ENCODE results near the gene PSMF1. TPM values are rescaled to one million over a fixed set of nuclear protein-coding genes. Genes with fewer than 3 reads are reported as not detected.

Gene PSMF1
- total RNA-seq, 4 donors from 2014 or later: 70.0 to 111 (median 89.0) TPM

- no peak for DNase-seq
- H3K4me1 ChIP-seq: no peaks in the 10 kb centered on the region
- 97% methylated on average over 9 to 10 of the region's 10 CpGs for WGBS, 2 donors
- no peak overlapping the region for H3K4me3 ChIP-seq
- no peaks in the 10 kb centered on the region for H3K27me3 ChIP-seq
- TF ChIP-seq POLR2A (IDR thresholded peaks at IDR 0.05) (no peak), CTCF (IDR thresholded peaks at IDR 0.05) (no peak)
- intact Hi-C loops (cut with DNase I): no loop called here
- H3K9me3 ChIP-seq: no peaks in the 10 kb centered on the region
- peaks cover 7 to 85% (median 27%) of the 10 kb centered on the region in 3 donors for H3K36me3 ChIP-seq
- no peak overlapping the region for H3K27ac ChIP-seq
Measured at GRCh38 chr20:1160496-1160895, 42.1 kb downstream of the PSMF1 start.

- H3K36me3 ChIP-seq: peaks cover 7 to 85% (median 27%) of the 10 kb centered on the region in 3 donors
- 97% methylated on average over 9 of the region's 12 CpGs; no CpG with 5 or more reads in 1 of the 2 donors for WGBS, 2 donors
Measured at GRCh38 chr20:1160991-1161390, 42.6 kb downstream of the PSMF1 start.

GRCh38 chr20:1163105-1163504, 44.7 kb downstream of the PSMF1 start:
- DNase-seq: no peak
- Histone ChIP-seq H3K27me3 (no peaks in the 10 kb centered on the region), H3K4me1 (no peaks in the 10 kb centered on the region), H3K36me3 (peaks cover 7 to 95% (median 30%) of the 10 kb centered on the region in 3 donors), H3K4me3 (no peak overlapping the region), H3K9me3 (no peaks in the 10 kb centered on the region), H3K27ac (no peak overlapping the region)
- intact Hi-C loops (cut with DNase I): no loop called here
- TF ChIP-seq POLR2A (IDR thresholded peaks at IDR 0.05) (no peak), CTCF (IDR thresholded peaks at IDR 0.05) (no peak)
- 86 to 97% methylated on average over 3 to 5 of the region's 6 CpGs for WGBS, 2 donors

More at GRCh38 chr20:1160991-1161390, 42.6 kb downstream of the PSMF1 start:
- H3K4me3 ChIP-seq: no peak overlapping the region
- TF ChIP-seq POLR2A (IDR thresholded peaks at IDR 0.05): no peak
- no peak for TF ChIP-seq CTCF (IDR thresholded peaks at IDR 0.05)
- H3K9me3 ChIP-seq: no peaks in the 10 kb centered on the region
- no peaks in the 10 kb centered on the region for H3K27me3 ChIP-seq
- intact Hi-C loops (cut with DNase I): no loop called here
- no peaks in the 10 kb centered on the region for H3K4me1 ChIP-seq
- H3K27ac ChIP-seq: no peak overlapping the region
- DNase-seq: no peak

- peaks cover 9 to 98% (median 35%) of the 10 kb centered on the region in 3 donors for H3K36me3 ChIP-seq
- no peak overlapping the region for H3K4me3 ChIP-seq
- H3K9me3 ChIP-seq: no peaks in the 10 kb centered on the region
- no peak overlapping the region for H3K27ac ChIP-seq
- no peak for TF ChIP-seq POLR2A (IDR thresholded peaks at IDR 0.05)
- no peak for TF ChIP-seq CTCF (IDR thresholded peaks at IDR 0.05)
- intact Hi-C loops (cut with DNase I): no loop called here
- WGBS, 2 donors: 38 to 100% methylated on average over 1 to 2 of the region's 2 CpGs
- H3K27me3 ChIP-seq: no peaks in the 10 kb centered on the region
- H3K4me1 ChIP-seq: no peaks in the 10 kb centered on the region
- DNase-seq: no peak
Measured at GRCh38 chr20:1163653-1164052, 45.3 kb downstream of the PSMF1 start.

- intact Hi-C loops (cut with DNase I): no loop called here
- no peak for DNase-seq
- 77 to 98% methylated on average over 4 to 7 of the region's 7 CpGs for WGBS, 2 donors
- Histone ChIP-seq H3K27me3 (no peaks in the 10 kb centered on the region), H3K36me3 (peaks cover 11 to 100% (median 46%) of the 10 kb centered on the region in 3 donors), H3K4me1 (no peaks in the 10 kb centered on the region), H3K27ac (no peak overlapping the region), H3K4me3 (no peak overlapping the region), H3K9me3 (no peaks in the 10 kb centered on the region)
- TF ChIP-seq POLR2A (IDR thresholded peaks at IDR 0.05) (no peak), CTCF (IDR thresholded peaks at IDR 0.05) (no peak)
Measured at GRCh38 chr20:1164871-1165270, 46.5 kb downstream of the PSMF1 start.
